Raji (cell line): Measurements from ENCODE around the gene TRAPPC5.

Experiments used
- POLR2A ChIP-seq: IDR thresholded peaks from 2 replicates; pipeline ENCODE4 v1.6.1; 2011; ENCODE audit warnings: low read depth, low read length, control low read depth; ENCODE audit not compliant: insufficient read depth

The TRAPPC5 gene

DNA sequence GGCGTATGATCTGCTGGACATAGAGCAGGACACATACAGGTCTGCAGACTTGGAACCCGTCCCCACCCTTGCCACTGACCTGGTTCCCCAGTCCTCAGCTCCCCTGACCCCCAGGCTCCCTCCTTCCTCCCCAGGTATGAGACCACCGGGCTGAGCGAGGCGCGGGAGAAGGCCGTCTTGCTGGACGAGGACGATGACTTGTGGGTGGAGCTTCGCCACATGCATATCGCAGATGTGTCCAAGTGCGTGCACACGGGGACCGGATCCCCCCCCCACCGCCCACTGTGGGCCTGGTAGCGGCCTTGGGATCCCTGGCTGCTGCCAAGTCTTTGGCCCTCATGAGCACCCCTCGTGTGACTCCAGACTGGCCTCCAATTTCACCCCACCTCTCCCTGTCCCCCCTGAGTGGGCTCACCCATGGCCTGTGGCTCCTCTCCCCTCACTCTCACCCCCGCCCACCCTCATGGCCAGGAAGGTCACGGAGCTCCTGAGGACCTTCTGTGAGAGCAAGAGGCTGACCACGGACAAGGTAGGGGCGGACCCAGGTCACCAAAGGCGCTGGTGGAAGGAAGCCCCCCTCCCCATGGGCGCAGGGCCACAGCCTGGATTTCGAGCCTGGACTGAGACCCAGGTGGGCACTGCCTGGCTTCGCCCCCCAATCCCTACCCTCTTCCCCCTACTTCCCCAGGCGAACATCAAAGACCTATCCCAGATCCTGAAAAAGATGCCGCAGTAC, 38.2 kb upstream of the TRAPPC5 start:
- no peak for TF ChIP-seq POLR2A

DNA sequence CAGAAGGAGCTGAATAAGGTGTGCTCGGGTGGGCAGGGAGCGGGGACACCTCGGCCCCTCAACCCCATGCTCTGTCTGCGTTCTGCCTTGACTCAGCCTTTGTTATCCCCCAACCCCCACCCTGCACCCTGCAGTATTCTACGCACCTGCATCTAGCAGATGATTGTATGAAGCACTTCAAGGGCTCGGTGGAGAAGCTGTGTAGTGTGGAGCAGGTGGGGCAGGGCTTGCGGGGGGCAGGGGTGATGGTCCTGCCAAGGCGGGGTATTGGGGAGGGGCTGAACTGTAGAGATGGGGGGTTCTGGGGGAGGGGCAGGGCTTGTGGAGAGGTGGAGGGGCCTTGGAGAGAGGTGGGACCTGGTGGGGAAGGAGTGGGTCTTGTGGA, 37.6 kb upstream of the TRAPPC5 start:
- TF ChIP-seq POLR2A: no peak

DNA sequence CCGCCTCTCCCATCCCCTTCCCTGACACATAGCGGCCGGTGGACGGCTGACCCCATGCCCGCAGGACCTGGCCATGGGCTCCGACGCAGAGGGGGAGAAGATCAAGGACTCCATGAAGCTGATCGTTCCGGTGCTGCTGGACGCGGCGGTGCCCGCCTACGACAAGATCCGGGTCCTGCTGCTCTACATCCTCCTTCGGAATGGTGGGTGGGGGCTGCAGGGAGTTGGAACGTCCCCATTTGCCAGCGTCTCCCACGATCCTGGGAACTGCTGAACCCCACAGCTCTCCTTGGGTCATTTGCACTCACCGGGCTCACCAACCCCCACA, 36.1 kb upstream of the TRAPPC5 start:
- no peak for TF ChIP-seq POLR2A

DNA sequence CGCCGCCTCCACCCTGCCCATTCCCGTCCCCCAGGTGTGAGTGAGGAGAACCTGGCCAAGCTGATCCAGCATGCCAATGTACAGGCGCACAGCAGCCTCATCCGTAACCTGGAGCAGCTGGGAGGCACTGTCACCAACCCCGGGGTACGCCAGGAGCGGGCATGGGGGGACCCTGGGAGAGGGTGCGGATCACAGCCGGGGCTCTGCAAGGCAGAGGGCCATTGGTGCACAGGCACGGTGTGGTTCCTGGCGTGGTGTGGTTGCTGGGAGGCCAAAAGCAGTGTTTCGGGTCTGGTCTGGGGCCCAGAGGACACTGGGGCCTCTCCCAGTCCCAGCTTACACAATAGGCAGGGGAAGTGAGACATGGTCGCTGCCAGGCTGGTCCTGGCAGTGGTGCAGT, 35.5 kb upstream of the TRAPPC5 start:
- no peak for TF ChIP-seq POLR2A

DNA sequence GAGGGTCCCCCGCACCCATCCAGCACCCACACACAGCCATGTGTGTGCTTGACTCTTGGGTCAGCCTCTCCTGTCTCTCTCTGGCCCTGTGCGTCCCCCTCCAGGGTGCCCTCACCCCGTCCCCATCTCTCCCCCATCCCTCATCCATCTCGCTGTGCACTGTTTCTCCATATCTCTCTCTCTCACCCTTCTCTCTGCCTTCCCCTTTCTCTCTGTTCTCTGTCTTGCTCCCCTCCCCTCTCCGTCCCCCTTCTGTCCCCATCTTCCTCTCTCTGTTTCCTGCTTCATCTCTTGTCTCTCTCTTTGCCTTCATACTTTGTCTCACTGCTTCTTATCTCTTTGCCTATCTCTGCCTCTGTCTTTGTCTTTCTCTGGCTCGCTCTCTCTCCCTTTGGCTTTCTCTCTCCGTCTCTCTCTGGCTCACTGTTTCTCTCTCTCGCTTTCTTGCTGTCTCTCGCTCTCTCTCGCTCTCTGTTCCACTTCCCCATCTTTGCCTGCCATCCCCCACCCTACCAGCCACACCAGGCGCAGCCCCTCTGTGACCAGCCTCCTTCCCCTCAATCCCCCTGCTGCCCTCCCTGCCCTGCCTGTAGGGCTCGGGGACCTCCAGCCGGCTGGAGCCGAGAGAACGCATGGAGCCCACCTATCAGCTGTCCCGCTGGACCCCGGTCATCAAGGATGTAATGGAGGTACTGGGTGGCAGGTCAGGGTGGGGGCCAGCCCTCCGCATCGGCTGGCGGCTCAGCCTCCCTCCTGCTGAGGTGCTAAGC, 34.8 kb upstream of the TRAPPC5 start:
- no peak for TF ChIP-seq POLR2A

DNA sequence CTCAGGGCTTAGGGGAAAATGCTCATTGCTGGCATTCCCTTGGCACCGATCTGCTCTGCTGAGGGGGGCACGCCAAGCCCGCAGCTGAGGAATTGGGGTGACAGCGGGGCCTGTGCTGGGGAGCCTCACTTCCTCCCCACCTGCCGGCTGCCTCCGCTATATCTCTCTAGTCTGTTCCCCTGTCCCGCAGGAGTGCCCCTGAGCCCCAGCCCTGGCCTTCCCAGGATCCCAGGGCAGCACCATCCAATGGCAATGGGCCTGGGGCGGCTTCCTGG, 34.3 kb upstream of the TRAPPC5 start:
- TF ChIP-seq POLR2A: no peak

DNA sequence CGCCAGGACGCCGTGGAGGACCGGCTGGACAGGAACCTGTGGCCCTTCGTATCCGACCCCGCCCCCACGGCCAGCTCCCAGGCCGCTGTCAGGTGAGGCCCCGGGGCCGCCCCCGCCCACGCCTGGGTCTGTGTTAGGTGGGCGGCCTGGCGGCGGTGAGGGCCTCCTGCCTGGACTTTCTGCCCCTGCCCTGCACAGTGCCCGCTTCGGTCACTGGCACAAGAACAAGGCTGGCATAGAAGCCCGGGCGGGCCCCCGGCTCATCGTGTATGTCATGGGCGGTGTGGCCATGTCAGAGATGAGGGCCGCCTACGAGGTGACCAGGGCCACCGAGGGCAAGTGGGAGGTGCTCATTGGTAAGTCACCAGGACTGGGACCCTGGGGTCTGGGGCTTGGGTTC, 33.5 kb upstream of the TRAPPC5 start:
- no peak for TF ChIP-seq POLR2A

DNA sequence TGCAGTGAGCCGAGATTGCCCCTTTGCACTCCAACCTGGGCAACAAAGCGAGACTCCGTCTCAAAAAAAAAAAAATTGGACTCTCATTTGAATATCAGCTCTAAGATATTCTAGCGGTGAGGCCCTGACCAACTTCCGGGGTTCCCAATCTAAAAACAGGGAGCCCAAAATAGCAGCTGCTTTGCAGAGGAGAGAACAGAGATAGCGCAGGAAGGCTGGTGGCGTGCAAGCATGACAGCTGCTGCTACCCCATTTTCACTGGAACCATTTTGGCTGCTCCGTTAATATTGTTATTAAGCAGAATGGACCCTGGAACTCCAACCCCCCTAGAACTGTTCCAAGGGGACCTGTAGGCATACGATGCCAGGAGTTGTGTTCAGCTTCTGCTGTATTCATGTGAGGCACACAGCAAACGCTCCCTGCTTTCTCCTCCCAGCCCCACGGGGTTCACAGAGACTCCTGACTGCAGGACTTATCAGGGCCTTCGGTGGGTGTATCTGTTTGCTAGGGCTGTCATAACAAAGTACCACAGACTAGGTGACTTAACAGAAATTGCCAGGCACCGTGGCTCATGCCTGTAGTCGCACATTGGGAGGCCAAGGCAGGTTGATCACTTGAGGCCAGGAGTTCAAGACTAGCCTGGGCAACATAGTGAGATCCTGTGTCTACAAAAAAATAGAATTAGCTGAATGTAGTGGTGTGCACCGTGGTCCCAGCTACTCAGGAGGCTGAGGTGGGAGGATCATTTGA, 32.2 kb upstream of the TRAPPC5 start:
- TF ChIP-seq POLR2A: no peak

DNA sequence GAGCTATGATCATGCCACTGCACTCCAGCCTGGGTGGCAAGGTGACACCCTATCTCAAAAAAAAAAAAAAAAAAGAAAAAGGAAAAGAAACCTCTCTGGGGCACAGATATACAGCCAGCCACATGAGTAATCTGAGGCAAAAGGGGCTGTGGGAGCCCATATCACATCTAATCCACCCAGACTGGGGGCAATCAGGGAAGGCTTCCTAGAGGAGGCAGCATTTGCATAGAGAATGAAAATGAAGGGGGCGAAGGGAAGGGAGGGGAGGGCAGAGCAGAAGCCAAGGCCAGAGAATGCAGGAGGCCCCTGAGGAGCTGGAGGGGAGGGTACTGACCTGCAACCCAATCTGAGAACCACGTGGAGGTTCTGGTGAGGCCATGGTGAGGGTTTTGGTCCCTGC, 30.5 kb upstream of the TRAPPC5 start:
- TF ChIP-seq POLR2A: no peak

DNA sequence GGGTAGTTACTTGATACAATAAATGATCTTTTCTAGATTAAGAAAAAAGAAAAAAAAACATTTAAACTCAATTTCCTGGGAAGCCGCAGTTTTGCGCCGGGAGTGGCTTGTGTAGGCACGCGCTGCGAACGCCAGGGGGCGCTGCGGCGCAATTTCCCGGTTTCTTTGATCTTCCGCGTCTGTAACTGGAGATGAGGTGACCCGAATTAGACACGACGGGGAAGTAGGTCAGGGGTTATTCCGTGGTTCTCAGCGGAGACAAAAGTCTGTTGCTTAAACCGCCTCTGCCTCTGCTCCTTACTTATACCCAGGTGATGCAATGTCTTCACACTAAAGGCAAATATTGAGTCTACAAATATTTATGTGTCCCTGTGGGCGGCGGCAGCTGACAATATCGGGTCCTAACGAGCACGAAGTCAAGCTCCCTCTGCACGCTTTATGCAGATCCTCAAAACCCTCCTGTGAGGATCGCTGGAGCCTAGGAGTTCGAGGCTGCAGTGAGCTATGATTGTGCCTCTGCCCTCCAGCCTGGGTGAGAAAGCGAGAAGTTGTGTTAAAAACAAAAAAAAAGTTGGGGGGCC, 28.5 kb upstream of the TRAPPC5 start:
- TF ChIP-seq POLR2A: peak; percentile 33; the same call in 1 of the 2 replicates

DNA sequence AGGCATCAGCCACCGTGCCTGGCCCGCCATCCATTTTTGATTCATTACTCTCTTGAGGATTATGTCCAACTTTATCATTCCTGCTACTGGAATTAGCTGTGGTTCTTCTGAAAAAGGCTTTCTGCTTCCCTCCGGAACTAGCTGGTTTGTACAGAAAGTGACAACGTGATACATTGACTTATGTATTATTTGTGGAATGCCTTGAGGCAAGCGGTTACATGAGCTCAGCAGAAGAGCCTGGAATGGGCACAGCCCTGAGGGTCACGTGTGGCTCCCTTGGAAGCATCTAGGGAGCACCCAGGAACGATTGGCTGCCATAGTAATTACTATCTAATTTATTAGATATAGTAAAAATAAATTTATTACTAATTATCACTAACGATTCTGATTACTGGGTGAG, 26.2 kb upstream of the TRAPPC5 start:
- no peak for TF ChIP-seq POLR2A

DNA sequence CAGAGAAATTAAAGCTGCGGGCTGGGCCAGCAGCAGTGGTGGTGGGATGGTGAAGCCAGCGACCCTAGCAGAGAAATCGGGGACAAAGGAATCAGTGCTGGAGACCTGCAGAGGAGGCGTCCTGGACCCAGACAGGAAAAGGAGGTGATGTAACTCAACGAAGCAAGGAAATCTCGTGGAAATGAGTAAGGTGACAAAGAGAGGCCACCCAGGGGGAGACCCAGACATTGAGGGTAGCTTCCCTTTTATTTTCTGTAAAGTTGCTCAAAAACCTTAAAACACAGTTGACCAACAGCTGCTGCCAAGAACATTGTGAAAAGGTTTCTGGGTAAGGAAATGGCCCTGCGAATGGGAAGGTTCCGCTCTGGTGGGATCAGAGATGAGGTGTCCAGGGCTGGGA, 25.1 kb upstream of the TRAPPC5 start:
- TF ChIP-seq POLR2A: no peak

DNA sequence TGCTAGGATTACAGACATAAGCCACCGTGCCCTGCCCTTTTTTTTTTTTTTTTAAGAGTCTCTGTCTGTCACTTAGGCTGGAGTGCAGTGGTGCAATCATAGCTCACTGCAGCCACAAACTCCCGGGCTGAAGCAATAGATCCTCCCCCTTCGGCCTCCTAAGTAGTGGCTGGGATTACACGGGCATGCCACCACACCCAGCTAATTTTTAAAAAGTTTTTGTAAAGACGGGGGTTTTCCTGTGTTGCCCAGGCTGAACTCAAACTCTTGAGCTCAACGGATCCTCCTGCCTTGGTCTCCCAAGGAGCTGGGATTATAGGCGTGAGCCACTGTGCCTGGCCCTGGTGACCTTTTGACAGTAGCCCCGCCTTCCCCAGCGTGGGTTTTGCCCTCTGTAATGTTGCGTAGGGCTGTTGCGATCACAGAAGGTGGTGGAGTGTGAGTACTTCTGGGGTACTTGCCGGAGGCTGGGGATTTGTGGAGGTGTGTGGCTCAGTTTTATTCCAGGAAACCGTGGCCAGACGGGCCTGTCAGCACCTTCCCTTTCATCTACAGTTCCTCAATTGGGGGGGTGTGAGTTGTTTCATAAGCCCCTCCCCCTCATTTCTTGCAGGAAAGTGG, 23.4 kb upstream of the TRAPPC5 start:
- no peak for TF ChIP-seq POLR2A

DNA sequence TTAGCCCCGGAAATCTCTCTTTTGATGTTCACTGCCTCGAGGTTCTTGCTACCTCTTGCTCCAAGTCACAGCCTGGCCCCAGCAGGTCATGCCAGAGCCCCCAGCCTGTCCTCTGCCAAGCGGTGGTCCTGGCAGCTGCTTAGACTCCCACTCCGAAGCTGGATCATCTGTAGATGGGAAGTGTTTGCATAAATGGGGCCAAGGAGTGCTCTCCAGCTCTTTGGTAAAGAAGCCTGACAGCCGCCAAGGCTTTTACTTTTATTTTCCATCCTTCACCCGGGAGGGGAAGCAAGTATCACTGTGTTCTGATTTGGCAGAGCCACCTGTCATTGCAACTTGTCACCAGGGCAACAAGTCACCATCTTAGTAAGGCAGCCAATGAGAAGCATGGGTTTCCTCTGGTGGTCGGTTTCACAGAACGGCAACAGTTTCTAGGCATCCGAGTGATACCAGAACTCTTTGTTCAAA, 22.4 kb upstream of the TRAPPC5 start:
- TF ChIP-seq POLR2A: peak; percentile 48; the same call in 1 of the 2 replicates
